GM23338 (cell line): ENCODE data around the gene TIAM1. TPM values are rescaled to one million over a fixed set of nuclear protein-coding genes. Genes with fewer than 3 reads are reported as not detected.

Source experiments
- ATAC-seq: fragments of 200-7000 bp; cut with Tn5 transposase; 3 replicates; pipeline ENCODE4 v1.9.1; 2020
- DNase-seq: peaks from one replicate; pipeline ENCODE4 v3.0.0-alpha.2; 2015; ENCODE audit warnings: low spot score
- H2AFZ ChIP-seq: fragments of 200-600 bp; sonication (generic); 2 replicates; pipeline ENCODE4 v1.8.0; 2016; ENCODE audit warnings: antibody characterized with exemption, mild to moderate bottlenecking, moderate library complexity
- H3F3A ChIP-seq: fragments of 200-600 bp; sonication (generic); replicated peaks from 2 replicates; pipeline ENCODE4 v1.8.0; 2017; ENCODE audit warnings: antibody characterized with exemption, mixed run types, low read depth
- H3K27ac ChIP-seq: fragments of 200-600 bp; sonication (generic); 2 replicates; pipeline ENCODE4 v1.6.1; 2016; ENCODE audit warnings: low read depth
- H3K27me3 ChIP-seq: fragments of 200-600 bp; sonication (generic); 2 replicates; pipeline ENCODE4 v1.8.0; 2016; ENCODE audit warnings: mild to moderate bottlenecking, mixed run types, moderate library complexity; ENCODE audit not compliant: insufficient read depth
- H3K36me3 ChIP-seq: fragments of 200-600 bp; sonication (generic); 2 replicates; pipeline ENCODE4 v1.8.0; 2016; ENCODE audit warnings: mild to moderate bottlenecking; ENCODE audit not compliant: insufficient read depth
- H3K4me1 ChIP-seq: fragments of 200-600 bp; sonication (generic); 2 replicates; pipeline ENCODE4 v1.8.0; 2016; ENCODE audit warnings: mild to moderate bottlenecking, moderate library complexity; ENCODE audit not compliant: insufficient read depth
- H3K4me2 ChIP-seq: fragments of 200-600 bp; sonication (generic); 2 replicates; pipeline ENCODE4 v1.7.1; 2017; ENCODE audit warnings: mixed run types
- H3K4me3 ChIP-seq: fragments of 200-600 bp; sonication (generic); 2 replicates; pipeline ENCODE4 v1.6.1; 2016; ENCODE audit warnings: mixed run types
- H3K79me2 ChIP-seq: fragments of 200-600 bp; sonication (generic); replicated peaks from 2 replicates; pipeline ENCODE4 v1.8.0; 2017; ENCODE audit warnings: mild to moderate bottlenecking; ENCODE audit not compliant: insufficient read depth
- H3K9me2 ChIP-seq: fragments of 200-600 bp; sonication (generic); 2 replicates; pipeline ENCODE4 v1.8.0; 2017; ENCODE audit not compliant: insufficient read depth
- H4K20me1 ChIP-seq: fragments of 200-600 bp; sonication (generic); replicated peaks from 2 replicates; pipeline ENCODE4 v1.8.0; 2017; ENCODE audit warnings: mild to moderate bottlenecking; ENCODE audit not compliant: insufficient read depth
- H3K27ac Mint-ChIP-seq: 2 replicates; pipeline ENCODE4 v1.8.0; 2020; ENCODE audit warnings: inconsistent platforms, mild to moderate bottlenecking, moderate library complexity, mixed read lengths
- H3K27me3 Mint-ChIP-seq: 3 replicates; pipeline ENCODE4 v1.8.0; 2022; ENCODE audit warnings: low read depth, mild to moderate bottlenecking, moderate library complexity, mixed read lengths, inconsistent platforms; ENCODE audit not compliant: insufficient read depth, poor library complexity
- H3K36me3 Mint-ChIP-seq: 3 replicates; pipeline ENCODE4 v1.8.0; 2021; ENCODE audit warnings: low read depth, mild to moderate bottlenecking, inconsistent platforms, moderate library complexity, mixed read lengths
- H3K4me1 Mint-ChIP-seq: 3 replicates; pipeline ENCODE4 v1.8.0; 2020; ENCODE audit warnings: mild to moderate bottlenecking, inconsistent platforms, mixed read lengths
- H3K4me3 Mint-ChIP-seq: 3 replicates; pipeline ENCODE4 v1.8.0; 2021; ENCODE audit warnings: moderate library complexity, mild to moderate bottlenecking, inconsistent platforms, mixed read lengths
- H3K9me3 Mint-ChIP-seq: 3 replicates; pipeline ENCODE4 v1.8.0; 2020; ENCODE audit warnings: moderate library complexity, mild to moderate bottlenecking, inconsistent platforms, mixed read lengths
- CREB1 ChIP-seq: fragments of 250-450 bp; sonication (Bioruptor Pico); IDR thresholded peaks from 2 replicates; pipeline ENCODE4 v1.5.0; 2020; ENCODE audit warnings: low read depth, mild to moderate bottlenecking, moderate library complexity
- EZH2phosphoT487 ChIP-seq: fragments of 200-600 bp; sonication (generic); IDR thresholded peaks from one replicate; pipeline ENCODE4 v1.8.1; 2018; ENCODE audit warnings: antibody characterized with exemption; ENCODE audit not compliant: unreplicated experiment
- NANOG ChIP-seq: IDR thresholded peaks from 2 replicates; pipeline ENCODE4 v1.6.1; 2016; ENCODE audit warnings: antibody characterized with exemption, borderline replicate concordance
- STAT1 ChIP-seq: IDR thresholded peaks from one replicate; pipeline ENCODE4 v1.6.1; 2016; ENCODE audit warnings: antibody characterized with exemption; ENCODE audit not compliant: unreplicated experiment
- ZNF114 ChIP-seq: fragments of 250-450 bp; sonication (Bioruptor Pico); IDR thresholded peaks from 2 replicates; pipeline ENCODE4 v1.5.0; 2020; ENCODE audit warnings: mild to moderate bottlenecking, moderate library complexity
- ZNF331 ChIP-seq: fragments of 250-450 bp; sonication (Bioruptor Pico); IDR thresholded peaks from 2 replicates; pipeline ENCODE4 v1.5.0; 2020; ENCODE audit warnings: low read depth, mild to moderate bottlenecking, moderate library complexity
- polyA plus RNA-seq: library from polyadenylated mRNA; unstranded; fragments of >200 nt; fragmentation: Nextera tagmentation; extraction: Ambion mirVana; gene quantifications from 2 replicates; pipeline ENCODE4 v1.2.1, GENCODE V29; 2016
- total RNA-seq: library from RNA; depleted of rRNA; stranded (reverse); fragments of >200 nt; shearing (Covaris generic); gene quantifications from 2 replicates; pipeline ENCODE4 v1.2.3, GENCODE V29; 2014
- TF ChIP-seq, protein P1 (sequence below), 2 experiments: fragments of 200-600 bp in 1 of 2; sonication (generic) in 1 of 2; conservative IDR thresholded peaks; 2 replicates each; pipeline versions ENCODE4 v1.5.1 to v1.6.1; 2016 to 2017; ENCODE audit warnings: antibody characterized with exemption in 2 of 2, low read depth in 2 of 2, mild to moderate bottlenecking in 2 of 2, moderate library complexity in 1 of 2
- TF ChIP-seq, protein P2 (sequence below): fragments of 250-450 bp; sonication (Bioruptor Pico); IDR thresholded peaks from 2 replicates; pipeline ENCODE4 v1.5.0; 2020; ENCODE audit warnings: mild to moderate bottlenecking, moderate library complexity

The TIAM1 gene
- total and polyA plus RNA-seq, 2 experiments from 2014 or later = 18.5 to 20.0 TPM

DNA sequence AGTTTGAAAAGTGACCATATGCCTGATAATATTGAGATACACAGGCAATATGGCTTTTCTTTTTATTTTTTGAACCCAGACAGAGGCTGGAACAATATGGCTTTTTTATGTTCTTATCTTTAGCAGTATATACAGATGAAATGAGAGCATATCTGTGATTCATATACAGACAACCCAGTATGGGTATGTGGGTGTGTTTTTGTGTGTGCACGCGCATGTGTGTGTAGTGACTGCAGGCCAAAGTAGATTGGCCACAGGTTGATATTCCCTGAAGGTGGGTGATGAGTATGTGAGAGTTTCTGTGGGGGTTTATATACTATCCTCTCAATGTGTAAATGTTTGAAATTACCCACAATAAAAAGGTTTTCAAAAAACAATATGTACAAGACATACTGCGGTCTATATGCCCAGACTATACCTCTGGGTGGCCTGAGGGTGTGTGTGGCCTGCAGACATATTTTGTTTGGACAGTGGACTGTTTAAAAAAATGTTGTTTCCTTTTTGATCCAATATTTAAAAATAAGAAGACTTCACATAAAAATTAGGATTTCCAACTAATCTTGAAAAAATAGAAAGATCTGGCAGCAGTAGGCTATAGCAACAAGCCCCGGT, 26.3 kb upstream of the TIAM1 start:
- Mint-ChIP-seq H3K36me3 (no peaks in the 10 kb centered on the region), H3K27ac (no peak overlapping the region), H3K9me3 (no peaks in the 10 kb centered on the region), H3K4me1 (peaks cover 15% of the 10 kb centered on the region), H3K4me3 (no peak overlapping the region), H3K27me3 (peaks cover 1% of the 10 kb centered on the region)
- no peak for TF ChIP-seq ZNF331
- no peak overlapping the region for H2AFZ ChIP-seq
- peaks cover 7% of the 10 kb centered on the region; the same call in 1 of the 2 replicates for H3K9me2 ChIP-seq
- H3K36me3 ChIP-seq = no peaks in the 10 kb centered on the region; the same call in 1 of the 2 replicates
- 0 out of 2 replicates have a peak, but pooled peaks cover 6% of the 10 kb centered on the region for H3K4me1 ChIP-seq
- H3K27me3 ChIP-seq = no peaks in the 10 kb centered on the region
- ATAC-seq (no peak), DNase-seq (no peak)
- no peaks in the 10 kb centered on the region for H4K20me1 ChIP-seq
- H3K4me3 ChIP-seq = no peak overlapping the region
- no peak overlapping the region for H3K4me2 ChIP-seq
- H3K27ac ChIP-seq = no peak overlapping the region
- no peaks in the 10 kb centered on the region for H3K79me2 ChIP-seq
- H3F3A ChIP-seq = no peaks in the 10 kb centered on the region

DNA sequence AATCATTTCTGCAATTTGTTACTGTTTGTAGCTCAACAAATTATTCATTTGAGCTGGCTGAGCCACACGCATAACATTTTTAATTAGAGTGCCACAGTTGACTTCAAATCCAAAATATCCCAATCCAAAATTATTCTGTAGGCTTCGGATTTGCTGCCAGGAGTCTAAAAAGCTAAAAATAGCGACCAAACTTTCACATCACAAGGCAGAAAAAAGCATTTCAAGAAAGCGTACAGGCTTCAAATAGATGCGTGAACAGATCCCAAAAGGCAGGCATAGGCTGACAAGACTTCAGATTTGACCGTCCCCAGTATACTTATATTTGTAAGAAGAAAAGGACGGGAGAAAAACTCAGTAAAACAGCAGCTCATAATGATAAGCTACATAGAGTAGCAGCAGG, 24.3 kb upstream of the TIAM1 start:
- Histone ChIP-seq H3K79me2 (no peaks in the 10 kb centered on the region), H3F3A (no peaks in the 10 kb centered on the region), H4K20me1 (no peaks in the 10 kb centered on the region), H3K27me3 (no peaks in the 10 kb centered on the region), H3K4me2 (no peak overlapping the region), H3K4me1 (peaks cover 19% of the 10 kb centered on the region; the same call in 1 of the 2 replicates), H2AFZ (no peak overlapping the region), H3K4me3 (no peak overlapping the region), H3K27ac (no peak overlapping the region), H3K36me3 (no peaks in the 10 kb centered on the region; the same call in 1 of the 2 replicates), H3K9me2 (peaks cover 7% of the 10 kb centered on the region; the same call in 1 of the 2 replicates)
- Mint-ChIP-seq H3K27me3 (peaks cover 1% of the 10 kb centered on the region), H3K4me1 (peaks cover 21% of the 10 kb centered on the region), H3K27ac (no peak overlapping the region), H3K36me3 (no peaks in the 10 kb centered on the region), H3K4me3 (no peak overlapping the region), H3K9me3 (no peaks in the 10 kb centered on the region)
- no peak for DNase-seq
- ATAC-seq = no peak
- no peak for TF ChIP-seq ZNF114 (CRISPR knock-in tag)
- no peak for TF ChIP-seq CREB1 (CRISPR knock-in tag)
- TF ChIP-seq ZNF331 = no peak
- no peak for TF ChIP-seq STAT1

DNA sequence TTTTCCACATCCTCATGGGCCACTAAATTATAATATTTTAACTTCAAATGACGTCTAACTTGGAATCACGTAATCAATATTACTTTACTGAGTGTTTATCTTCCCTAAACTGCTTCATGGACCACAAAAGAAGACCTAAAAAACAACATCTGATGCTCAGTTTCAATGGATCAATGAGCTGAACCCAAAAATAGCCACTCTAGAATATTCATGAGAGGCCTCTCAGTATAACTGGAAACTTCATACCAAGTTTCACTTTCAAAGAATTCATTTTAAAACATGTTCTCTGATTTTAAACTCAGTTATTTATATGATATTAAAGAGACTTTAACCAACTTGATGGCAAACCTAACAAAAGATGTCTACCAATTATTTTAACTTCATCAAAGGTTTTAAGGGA, 23.7 kb upstream of the TIAM1 start:
- Histone ChIP-seq H4K20me1 (no peaks in the 10 kb centered on the region), H3K9me2 (peaks cover 7% of the 10 kb centered on the region; the same call in 1 of the 2 replicates), H3K27me3 (no peaks in the 10 kb centered on the region), H3K4me1 (peaks cover 20% of the 10 kb centered on the region; the same call in 1 of the 2 replicates), H3K4me2 (no peak overlapping the region), H3F3A (no peaks in the 10 kb centered on the region), H2AFZ (no peak overlapping the region), H3K79me2 (no peaks in the 10 kb centered on the region), H3K36me3 (no peaks in the 10 kb centered on the region; the same call in 1 of the 2 replicates), H3K4me3 (no peak overlapping the region), H3K27ac (no peak overlapping the region)
- H3K9me3 Mint-ChIP-seq = no peaks in the 10 kb centered on the region
- H3K36me3 Mint-ChIP-seq = no peaks in the 10 kb centered on the region
- no peak overlapping the region for H3K27ac Mint-ChIP-seq
- peaks cover 22% of the 10 kb centered on the region; the same call in 2 of the 3 replicates for H3K4me1 Mint-ChIP-seq
- H3K4me3 Mint-ChIP-seq = no peak overlapping the region
- H3K27me3 Mint-ChIP-seq = peaks cover 1% of the 10 kb centered on the region
- ATAC-seq (no peak), DNase-seq (no peak)
- no peak for TF ChIP-seq ZNF114 (CRISPR knock-in tag)
- TF ChIP-seq, protein P1, sequence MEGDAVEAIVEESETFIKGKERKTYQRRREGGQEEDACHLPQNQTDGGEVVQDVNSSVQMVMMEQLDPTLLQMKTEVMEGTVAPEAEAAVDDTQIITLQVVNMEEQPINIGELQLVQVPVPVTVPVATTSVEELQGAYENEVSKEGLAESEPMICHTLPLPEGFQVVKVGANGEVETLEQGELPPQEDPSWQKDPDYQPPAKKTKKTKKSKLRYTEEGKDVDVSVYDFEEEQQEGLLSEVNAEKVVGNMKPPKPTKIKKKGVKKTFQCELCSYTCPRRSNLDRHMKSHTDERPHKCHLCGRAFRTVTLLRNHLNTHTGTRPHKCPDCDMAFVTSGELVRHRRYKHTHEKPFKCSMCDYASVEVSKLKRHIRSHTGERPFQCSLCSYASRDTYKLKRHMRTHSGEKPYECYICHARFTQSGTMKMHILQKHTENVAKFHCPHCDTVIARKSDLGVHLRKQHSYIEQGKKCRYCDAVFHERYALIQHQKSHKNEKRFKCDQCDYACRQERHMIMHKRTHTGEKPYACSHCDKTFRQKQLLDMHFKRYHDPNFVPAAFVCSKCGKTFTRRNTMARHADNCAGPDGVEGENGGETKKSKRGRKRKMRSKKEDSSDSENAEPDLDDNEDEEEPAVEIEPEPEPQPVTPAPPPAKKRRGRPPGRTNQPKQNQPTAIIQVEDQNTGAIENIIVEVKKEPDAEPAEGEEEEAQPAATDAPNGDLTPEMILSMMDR (conservative IDR thresholded peaks at IDR 0.05; ENCODE audit: low read depth in 2 of 2) = no peak
- no peak for TF ChIP-seq EZH2phosphoT487
- TF ChIP-seq ZNF331 = no peak
- TF ChIP-seq, protein P2, sequence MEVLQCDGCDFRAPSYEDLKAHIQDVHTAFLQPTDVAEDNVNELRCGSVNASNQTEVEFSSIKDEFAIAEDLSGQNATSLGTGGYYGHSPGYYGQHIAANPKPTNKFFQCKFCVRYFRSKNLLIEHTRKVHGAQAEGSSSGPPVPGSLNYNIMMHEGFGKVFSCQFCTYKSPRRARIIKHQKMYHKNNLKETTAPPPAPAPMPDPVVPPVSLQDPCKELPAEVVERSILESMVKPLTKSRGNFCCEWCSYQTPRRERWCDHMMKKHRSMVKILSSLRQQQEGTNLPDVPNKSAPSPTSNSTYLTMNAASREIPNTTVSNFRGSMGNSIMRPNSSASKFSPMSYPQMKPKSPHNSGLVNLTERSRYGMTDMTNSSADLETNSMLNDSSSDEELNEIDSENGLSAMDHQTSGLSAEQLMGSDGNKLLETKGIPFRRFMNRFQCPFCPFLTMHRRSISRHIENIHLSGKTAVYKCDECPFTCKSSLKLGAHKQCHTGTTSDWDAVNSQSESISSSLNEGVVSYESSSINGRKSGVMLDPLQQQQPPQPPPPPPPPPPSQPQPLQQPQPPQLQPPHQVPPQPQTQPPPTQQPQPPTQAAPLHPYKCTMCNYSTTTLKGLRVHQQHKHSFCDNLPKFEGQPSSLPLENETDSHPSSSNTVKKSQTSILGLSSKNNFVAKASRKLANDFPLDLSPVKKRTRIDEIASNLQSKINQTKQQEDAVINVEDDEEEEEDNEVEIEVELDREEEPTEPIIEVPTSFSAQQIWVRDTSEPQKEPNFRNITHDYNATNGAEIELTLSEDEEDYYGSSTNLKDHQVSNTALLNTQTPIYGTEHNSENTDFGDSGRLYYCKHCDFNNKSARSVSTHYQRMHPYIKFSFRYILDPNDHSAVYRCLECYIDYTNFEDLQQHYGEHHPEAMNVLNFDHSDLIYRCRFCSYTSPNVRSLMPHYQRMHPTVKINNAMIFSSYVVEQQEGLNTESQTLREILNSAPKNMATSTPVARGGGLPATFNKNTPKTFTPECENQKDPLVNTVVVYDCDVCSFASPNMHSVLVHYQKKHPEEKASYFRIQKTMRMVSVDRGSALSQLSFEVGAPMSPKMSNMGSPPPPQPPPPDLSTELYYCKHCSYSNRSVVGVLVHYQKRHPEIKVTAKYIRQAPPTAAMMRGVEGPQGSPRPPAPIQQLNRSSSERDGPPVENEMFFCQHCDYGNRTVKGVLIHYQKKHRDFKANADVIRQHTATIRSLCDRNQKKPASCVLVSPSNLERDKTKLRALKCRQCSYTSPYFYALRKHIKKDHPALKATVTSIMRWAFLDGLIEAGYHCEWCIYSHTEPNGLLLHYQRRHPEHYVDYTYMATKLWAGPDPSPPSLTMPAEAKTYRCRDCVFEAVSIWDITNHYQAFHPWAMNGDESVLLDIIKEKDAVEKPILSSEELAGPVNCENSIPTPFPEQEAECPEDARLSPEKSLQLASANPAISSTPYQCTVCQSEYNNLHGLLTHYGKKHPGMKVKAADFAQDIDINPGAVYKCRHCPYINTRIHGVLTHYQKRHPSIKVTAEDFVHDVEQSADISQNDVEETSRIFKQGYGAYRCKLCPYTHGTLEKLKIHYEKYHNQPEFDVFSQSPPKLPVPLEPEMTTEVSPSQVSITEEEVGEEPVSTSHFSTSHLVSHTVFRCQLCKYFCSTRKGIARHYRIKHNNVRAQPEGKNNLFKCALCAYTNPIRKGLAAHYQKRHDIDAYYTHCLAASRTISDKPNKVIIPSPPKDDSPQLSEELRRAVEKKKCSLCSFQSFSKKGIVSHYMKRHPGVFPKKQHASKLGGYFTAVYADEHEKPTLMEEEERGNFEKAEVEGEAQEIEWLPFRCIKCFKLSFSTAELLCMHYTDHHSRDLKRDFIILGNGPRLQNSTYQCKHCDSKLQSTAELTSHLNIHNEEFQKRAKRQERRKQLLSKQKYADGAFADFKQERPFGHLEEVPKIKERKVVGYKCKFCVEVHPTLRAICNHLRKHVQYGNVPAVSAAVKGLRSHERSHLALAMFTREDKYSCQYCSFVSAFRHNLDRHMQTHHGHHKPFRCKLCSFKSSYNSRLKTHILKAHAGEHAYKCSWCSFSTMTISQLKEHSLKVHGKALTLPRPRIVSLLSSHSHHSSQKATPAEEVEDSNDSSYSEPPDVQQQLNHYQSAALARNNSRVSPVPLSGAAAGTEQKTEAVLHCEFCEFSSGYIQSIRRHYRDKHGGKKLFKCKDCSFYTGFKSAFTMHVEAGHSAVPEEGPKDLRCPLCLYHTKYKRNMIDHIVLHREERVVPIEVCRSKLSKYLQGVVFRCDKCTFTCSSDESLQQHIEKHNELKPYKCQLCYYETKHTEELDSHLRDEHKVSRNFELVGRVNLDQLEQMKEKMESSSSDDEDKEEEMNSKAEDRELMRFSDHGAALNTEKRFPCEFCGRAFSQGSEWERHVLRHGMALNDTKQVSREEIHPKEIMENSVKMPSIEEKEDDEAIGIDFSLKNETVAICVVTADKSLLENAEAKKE (CRISPR knock-in tag) = no peak
- TF ChIP-seq NANOG = no peak
- TF ChIP-seq CREB1 (CRISPR knock-in tag) = no peak
